ENCODE data around the gene PARVG. TPM values are rescaled to one million over a fixed set of nuclear protein-coding genes. Genes with fewer than 3 reads are reported as not detected.

Gene PARVG
- total and polyA plus RNA-seq, 9 of the 15 experiments (the other 6 are each of a cell fraction or from before 2014, with no cell fraction given) = 0.35 TPM; not detected in 8

DNA sequence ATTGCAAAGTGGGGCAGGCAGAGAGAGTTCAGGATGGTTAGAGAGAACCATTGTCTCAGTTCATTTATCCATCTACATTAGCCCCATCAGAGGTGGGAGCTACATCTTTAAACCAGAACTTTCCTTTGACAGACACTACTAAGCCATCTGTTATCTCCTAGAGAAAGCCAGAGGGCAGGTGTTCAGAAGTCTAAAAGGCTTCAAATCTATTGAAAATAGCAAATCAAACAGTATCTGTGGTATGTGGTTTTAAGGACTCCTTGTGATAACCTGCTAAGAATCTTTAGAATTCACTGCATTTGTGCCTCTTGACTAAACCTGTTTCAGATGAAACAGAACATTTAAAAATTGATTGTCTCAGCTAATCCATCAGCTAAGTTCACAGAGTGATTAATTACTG, 43.9 kb upstream of the PARVG start:
- no peak overlapping the region for H3K4me2 ChIP-seq (ENCODE audit: insufficient read depth, low read length)
- no peaks in the 10 kb centered on the region for H3K27me3 ChIP-seq (ENCODE audit: control insufficient read depth in 2 of 2, insufficient read depth in 2 of 2, low read length in 2 of 2)
- no TSS peak for BruUV-seq (replicated peaks)
- H3K9me1 ChIP-seq (ENCODE audit: control insufficient read depth, insufficient read depth, low read length) = no peaks in the 10 kb centered on the region
- FAIRE-seq (no peak), DNase-seq (ENCODE audit: extremely low read depth in 1 of 4, low spot score in 3 of 4) (no peak), ATAC-seq (no peak)
- TF ChIP-seq POLR3A (IDR thresholded peaks at IDR 0.05; ENCODE audit: borderline replicate concordance, extremely low read depth, insufficient read depth, insufficient read length) = no peak
- no peak for TF ChIP-seq SUPT5H (IDR thresholded peaks at IDR 0.05)
- no peak for TF ChIP-seq POLR2B (IDR thresholded peaks at IDR 0.05; ENCODE audit: low read depth, partially characterized antibody)
- no peak for TF ChIP-seq ERF (CRISPR knock-in tag; IDR thresholded peaks at IDR 0.05)
- no peak for TF ChIP-seq ATF1 (CRISPR knock-in tag; IDR thresholded peaks at IDR 0.05)
- no peak for TF ChIP-seq ATF1 (tag; IDR thresholded peaks at IDR 0.05)
- TF ChIP-seq SRSF3 (IDR thresholded peaks at IDR 0.05; ENCODE audit: insufficient read depth, low read length) = no peak
- TF ChIP-seq, protein P1, sequence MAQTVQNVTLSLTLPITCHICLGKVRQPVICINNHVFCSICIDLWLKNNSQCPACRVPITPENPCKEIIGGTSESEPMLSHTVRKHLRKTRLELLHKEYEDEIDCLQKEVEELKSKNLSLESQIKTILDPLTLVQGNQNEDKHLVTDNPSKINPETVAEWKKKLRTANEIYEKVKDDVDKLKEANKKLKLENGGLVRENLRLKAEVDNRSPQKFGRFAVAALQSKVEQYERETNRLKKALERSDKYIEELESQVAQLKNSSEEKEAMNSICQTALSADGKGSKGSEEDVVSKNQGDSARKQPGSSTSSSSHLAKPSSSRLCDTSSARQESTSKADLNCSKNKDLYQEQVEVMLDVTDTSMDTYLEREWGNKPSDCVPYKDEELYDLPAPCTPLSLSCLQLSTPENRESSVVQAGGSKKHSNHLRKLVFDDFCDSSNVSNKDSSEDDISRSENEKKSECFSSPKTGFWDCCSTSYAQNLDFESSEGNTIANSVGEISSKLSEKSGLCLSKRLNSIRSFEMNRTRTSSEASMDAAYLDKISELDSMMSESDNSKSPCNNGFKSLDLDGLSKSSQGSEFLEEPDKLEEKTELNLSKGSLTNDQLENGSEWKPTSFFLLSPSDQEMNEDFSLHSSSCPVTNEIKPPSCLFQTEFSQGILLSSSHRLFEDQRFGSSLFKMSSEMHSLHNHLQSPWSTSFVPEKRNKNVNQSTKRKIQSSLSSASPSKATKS (CRISPR knock-in tag; IDR thresholded peaks at IDR 0.05) = no peak
- in situ Hi-C loops (cut with MboI) = no loop called here
- H3K36me3 ChIP-seq (ENCODE audit: control insufficient read depth, insufficient read depth, low read length) = peaks cover 19% of the 10 kb centered on the region; the same call in 1 of the 3 replicates
- H3K9ac ChIP-seq (ENCODE audit: insufficient read depth in 1 of 2, low read depth in 2 of 2, low read length in 2 of 2) = no peak overlapping the region
- H3K9me3 ChIP-seq (replicated peaks; ENCODE audit: control insufficient read depth, insufficient read depth, low read depth, low read length) = no peaks in the 10 kb centered on the region
- ChIA-PET POLR2A (no interaction called here), CTCF (ENCODE audit: low intra/inter-chr PET ratio) (no interaction called here)
- H3K4me1 ChIP-seq (replicated peaks in 1 of 2; ENCODE audit: control insufficient read depth in 2 of 2, insufficient read depth in 2 of 2, low read length in 2 of 2) = no peaks in the 10 kb centered on the region; a peak in 1 of 5 replicates
- no peaks in the 10 kb centered on the region for H4K20me1 ChIP-seq (replicated peaks; ENCODE audit: control insufficient read depth, insufficient read depth, low read length)
- no peaks in the 10 kb centered on the region for H3K79me2 ChIP-seq (ENCODE audit: control insufficient read depth, insufficient read depth, low read length)
- no peak overlapping the region for H3K27ac ChIP-seq (ENCODE audit: extremely low read depth, low read depth, low read length)
- no peak overlapping the region for H3K4me3 ChIP-seq
- H2AFZ ChIP-seq (ENCODE audit: low read depth, low read length) = no peak overlapping the region
- intact Hi-C loops (cut with micrococcal nuclease) = no loop called here

Data from K562 (cell line).